ENCODE measurements around the gene IRGC.

DNA sequence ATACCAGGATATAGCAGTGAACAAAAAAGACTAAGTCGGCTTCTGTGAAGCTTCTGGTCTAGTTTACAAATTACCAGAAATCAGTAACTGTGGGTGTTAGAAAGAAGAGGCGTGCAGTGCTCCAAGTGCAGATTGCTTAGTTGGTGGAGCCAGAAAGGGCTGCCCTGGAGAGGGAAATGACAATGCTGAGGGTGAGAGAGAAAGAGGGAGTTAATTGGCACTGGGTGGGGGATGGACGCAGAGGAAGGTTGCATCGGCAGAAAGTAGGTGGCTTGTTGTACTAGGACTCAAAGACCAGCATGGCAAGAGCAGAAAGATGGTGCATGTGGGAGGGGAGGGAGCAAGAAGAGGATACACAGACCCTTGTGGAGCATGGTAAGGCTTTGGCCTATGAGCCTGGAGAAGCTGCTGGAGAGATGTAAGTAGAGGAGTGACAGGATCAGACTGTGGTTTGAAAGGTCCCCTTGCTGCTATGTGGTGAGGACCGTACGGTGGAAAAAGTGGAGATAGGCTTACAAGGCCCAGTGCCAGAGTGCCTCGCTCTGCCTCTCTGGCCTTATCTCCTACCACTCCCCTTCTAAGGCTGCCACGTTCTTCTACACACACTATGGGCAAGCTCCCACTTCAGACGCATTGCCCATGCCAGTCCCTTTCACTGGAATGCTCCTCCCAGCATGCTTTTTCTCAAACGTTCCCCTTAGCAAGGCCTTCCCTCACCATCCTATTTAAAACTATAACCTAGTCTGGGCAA is 25.4 kb downstream of the IRGC start:
- TF ChIP-seq POLR2AphosphoS5 (IDR thresholded peaks at IDR 0.05) (no peak), SMC3 (conservative IDR thresholded peaks at IDR 0.05; ENCODE audit: poor library complexity) (no peak), EP300 (conservative IDR thresholded peaks at IDR 0.05; ENCODE audit: poor library complexity, severe bottlenecking) (no peak), RAD21 (conservative IDR thresholded peaks at IDR 0.05) (no peak), EZH2 (IDR thresholded peaks at IDR 0.05; ENCODE audit: borderline replicate concordance, insufficient read depth, low read length, poor library complexity, severe bottlenecking) (no peak), MXI1 (conservative IDR thresholded peaks at IDR 0.05; ENCODE audit: poor library complexity, severe bottlenecking) (no peak), TAF1 (IDR thresholded peaks at IDR 0.05; ENCODE audit: low read depth) (no peak)
- TF ChIP-seq, protein P1, sequence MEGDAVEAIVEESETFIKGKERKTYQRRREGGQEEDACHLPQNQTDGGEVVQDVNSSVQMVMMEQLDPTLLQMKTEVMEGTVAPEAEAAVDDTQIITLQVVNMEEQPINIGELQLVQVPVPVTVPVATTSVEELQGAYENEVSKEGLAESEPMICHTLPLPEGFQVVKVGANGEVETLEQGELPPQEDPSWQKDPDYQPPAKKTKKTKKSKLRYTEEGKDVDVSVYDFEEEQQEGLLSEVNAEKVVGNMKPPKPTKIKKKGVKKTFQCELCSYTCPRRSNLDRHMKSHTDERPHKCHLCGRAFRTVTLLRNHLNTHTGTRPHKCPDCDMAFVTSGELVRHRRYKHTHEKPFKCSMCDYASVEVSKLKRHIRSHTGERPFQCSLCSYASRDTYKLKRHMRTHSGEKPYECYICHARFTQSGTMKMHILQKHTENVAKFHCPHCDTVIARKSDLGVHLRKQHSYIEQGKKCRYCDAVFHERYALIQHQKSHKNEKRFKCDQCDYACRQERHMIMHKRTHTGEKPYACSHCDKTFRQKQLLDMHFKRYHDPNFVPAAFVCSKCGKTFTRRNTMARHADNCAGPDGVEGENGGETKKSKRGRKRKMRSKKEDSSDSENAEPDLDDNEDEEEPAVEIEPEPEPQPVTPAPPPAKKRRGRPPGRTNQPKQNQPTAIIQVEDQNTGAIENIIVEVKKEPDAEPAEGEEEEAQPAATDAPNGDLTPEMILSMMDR (IDR thresholded peaks at IDR 0.05; ENCODE audit: poor library complexity, severe bottlenecking), result no peak
- TF ChIP-seq, protein P2, sequence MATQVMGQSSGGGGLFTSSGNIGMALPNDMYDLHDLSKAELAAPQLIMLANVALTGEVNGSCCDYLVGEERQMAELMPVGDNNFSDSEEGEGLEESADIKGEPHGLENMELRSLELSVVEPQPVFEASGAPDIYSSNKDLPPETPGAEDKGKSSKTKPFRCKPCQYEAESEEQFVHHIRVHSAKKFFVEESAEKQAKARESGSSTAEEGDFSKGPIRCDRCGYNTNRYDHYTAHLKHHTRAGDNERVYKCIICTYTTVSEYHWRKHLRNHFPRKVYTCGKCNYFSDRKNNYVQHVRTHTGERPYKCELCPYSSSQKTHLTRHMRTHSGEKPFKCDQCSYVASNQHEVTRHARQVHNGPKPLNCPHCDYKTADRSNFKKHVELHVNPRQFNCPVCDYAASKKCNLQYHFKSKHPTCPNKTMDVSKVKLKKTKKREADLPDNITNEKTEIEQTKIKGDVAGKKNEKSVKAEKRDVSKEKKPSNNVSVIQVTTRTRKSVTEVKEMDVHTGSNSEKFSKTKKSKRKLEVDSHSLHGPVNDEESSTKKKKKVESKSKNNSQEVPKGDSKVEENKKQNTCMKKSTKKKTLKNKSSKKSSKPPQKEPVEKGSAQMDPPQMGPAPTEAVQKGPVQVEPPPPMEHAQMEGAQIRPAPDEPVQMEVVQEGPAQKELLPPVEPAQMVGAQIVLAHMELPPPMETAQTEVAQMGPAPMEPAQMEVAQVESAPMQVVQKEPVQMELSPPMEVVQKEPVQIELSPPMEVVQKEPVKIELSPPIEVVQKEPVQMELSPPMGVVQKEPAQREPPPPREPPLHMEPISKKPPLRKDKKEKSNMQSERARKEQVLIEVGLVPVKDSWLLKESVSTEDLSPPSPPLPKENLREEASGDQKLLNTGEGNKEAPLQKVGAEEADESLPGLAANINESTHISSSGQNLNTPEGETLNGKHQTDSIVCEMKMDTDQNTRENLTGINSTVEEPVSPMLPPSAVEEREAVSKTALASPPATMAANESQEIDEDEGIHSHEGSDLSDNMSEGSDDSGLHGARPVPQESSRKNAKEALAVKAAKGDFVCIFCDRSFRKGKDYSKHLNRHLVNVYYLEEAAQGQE (IDR thresholded peaks at IDR 0.05; ENCODE audit: borderline replicate concordance), result no peak
